ENCODE measurements around the gene LRRC8A. TPM values are rescaled to one million over a fixed set of nuclear protein-coding genes. Genes with fewer than 3 reads are reported as not detected.
"Not testable (repeated sequence)": the region's sequence is repeated elsewhere in the genome, so short reads cannot be mapped to it uniquely, and the experiment has no call there.

LRRC8A gene
- 13.8 and 19.1 TPM in 2 replicates for total RNA-seq (2014; rRNA removed; shearing (Covaris generic); ENCODE audit: low replicate concordance)

DNA sequence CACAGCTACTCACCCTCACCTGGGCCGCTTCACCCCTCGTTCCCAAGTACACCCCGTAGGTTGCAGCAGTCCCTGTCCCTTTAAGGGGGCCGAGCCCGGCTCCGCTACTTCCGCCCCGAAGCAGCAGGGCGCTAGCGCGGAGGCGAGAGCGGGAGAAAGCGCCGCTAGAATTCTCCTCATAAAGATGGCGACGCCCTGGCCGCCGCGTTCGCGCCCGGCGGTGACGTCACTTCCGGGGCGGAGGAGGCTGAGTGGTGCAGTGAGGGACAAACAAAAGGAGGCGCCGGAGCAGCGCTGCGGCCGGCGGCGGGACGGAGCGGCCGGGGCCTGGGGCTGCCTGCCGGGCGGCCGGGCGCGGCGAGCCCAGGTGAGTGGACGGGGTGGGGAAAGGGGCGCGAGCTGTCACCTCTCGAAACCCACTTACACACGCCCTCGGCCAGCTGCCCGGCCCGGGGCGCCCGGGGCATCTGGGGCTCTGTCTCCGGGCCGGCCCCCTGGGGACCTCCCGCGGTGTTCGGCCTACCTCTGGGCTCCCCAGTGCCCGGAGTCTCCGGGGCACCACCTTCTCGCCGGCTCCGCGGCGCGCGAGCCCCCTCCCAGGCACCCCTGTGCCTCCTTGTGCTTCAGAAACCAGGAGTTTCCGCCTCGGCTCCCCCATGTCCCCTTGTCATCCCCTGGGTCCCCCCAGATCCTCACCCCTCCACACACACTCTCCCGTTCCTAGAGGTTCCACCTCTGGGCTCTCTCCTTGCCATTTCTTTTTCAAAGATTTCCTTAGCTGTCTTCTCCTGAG lies at the start of gene LRRC8A, which contains the start of gene KYAT1:
Gene LRRC8A, plus strand, starts transcription at position 250 of the 793 bp plus-strand sequence. CDS start 25,032 bp downstream, outside the sequence.
Gene KYAT1, minus strand, starts transcription at position 67 of the 793 bp plus-strand sequence. CDS start 36,545 bp downstream, outside the sequence.
- no peaks in the 10 kb centered on the region for H3K9me3 ChIP-seq

DNA sequence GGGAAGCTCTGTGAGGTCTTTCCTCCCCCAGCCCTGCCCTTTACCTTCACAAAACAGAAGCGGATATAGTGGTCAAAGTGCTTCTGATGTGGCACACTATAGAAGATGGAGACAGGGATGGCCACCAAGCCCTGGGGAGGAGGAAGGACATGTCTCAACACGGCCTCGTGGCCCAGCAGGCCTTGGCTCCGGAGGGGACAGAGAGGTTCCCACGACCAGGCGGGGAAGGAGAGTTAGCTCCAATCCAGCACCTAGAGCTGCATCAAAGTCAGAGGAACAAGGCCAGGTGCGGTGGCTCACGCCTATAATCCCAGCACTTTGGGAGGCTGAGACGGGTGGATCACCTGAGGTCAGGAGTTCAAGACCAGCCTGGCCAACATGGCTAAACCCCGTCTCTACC lies 48.2 kb upstream of the LRRC8A start:
- Histone ChIP-seq H3K27me3 (no peaks in the 10 kb centered on the region), H3K36me3 (peaks cover 2% of the 10 kb centered on the region; the same call in 1 of the 2 replicates), H3K4me3 (no peak overlapping the region), H3K9me3 (no peaks in the 10 kb centered on the region)
- DNase-seq = no peak

More for the DNA sequence above, at the start of gene LRRC8A, which contains the start of gene KYAT1:
- Histone ChIP-seq H3K36me3 (peaks cover 11% of the 10 kb centered on the region), H3K27me3 (no peaks in the 10 kb centered on the region), H3K4me3 (peak within 1 kb of the TSS; percentile 86)
- DNase-seq = peak; percentile 97

DNA sequence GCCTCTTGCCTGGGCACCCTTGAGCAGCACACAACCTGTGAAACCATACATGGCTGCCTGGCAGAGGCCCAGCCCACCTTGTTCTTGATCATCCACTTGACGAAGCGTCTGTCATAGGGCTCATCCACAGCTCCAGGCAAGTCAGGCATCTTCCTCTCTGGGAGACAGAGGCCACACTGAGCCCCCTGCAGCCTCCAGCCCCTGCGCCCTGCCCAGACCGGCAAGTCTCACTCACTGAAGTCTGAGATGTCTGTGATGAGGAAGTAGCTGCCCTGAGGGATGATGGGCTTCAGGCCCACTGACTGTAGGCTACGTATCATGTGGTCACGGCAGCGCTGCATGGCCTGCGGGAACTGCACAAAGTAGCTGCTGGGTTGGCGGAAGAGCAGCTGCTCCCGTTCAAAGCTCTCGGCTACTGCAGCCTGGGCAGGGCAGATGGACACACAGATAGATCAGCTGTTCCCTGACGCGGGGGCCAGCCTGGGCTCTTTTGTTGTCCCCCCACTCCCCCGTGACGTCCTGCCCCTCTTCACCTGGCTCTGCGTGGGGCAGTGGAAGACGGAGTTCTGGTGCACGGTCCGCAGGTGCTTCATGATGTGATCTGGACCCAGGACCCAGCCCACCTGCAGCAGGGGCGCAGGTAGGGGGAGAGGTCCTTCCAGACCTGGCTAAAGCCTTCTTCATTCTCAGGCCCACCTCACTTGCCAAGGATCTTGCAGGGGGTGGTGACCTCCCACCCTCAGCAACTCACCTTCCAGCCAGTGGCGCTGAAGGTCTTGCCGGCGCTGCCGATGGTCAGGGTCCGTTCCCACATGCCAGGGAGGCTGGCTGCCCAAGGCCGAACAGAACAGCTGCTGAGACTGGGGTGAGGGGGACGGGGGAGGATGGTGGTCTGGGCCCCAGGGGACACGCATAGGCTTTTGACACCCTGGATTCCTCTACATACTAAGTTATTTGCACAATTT lies 46.4 kb upstream of the LRRC8A start:
- Histone ChIP-seq H3K9me3 (no peaks in the 10 kb centered on the region), H3K27me3 (no peaks in the 10 kb centered on the region), H3K36me3 (no peaks in the 10 kb centered on the region), H3K4me3 (no peak overlapping the region)
- DNase-seq = no peak

DNA sequence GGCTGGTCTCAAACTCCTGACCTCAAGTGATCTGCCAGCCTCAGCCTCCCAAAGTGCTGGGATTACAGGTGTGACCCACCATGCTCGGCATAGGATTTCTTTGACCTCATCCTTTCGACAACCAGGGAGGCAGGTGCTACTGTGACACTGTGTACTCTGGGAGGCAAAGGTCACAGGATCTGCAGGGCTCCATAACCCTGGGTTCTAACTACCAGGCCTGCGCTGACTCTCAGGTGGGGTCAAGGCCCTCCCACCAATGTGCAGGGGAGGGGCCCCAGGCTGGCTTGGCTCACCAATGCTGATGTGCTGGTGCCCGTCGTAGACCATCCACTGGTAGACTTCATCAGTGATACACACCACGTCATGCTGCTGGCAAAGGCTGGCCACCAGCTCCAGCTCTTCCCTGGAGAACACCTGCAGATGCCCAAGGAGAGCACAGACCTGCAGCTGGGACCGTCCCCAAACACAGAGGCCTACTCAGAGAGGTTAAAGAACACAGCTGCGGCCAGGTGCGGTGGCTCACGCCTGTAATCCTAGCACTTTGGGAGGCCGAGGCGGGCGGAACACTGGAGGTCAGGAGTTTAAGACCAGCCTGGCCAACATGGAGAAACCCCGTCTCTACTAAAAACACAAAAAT lies 45.3 kb upstream of the LRRC8A start:
- Histone ChIP-seq H3K4me3 (no peak overlapping the region), H3K9me3 (no peaks in the 10 kb centered on the region), H3K36me3 (no peaks in the 10 kb centered on the region), H3K27me3 (no peaks in the 10 kb centered on the region)
- no peak for DNase-seq

DNA sequence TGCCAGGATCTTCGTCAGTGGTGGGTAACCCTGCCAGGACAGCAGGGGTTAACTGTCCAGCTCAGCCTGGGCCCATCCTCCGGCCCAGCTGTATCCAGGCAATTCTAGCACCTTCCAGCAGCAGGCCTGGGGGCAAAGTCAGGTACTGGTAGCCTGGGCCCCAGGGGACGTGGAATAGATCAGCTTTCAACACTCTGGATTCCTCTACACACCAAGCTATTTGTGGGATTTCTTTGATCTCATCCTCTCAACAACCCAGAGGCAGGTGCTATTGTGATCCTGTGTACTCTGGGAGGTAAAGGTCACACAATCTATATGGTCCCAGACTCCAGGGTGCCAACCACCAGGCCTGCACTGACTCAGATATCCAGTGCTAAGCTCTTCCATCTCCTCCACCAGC lies 43.6 kb upstream of the LRRC8A start:
- DNase-seq = no peak
- Histone ChIP-seq H3K9me3 (no peaks in the 10 kb centered on the region), H3K27me3 (no peaks in the 10 kb centered on the region), H3K4me3 (no peak overlapping the region), H3K36me3 (no peaks in the 10 kb centered on the region)

DNA sequence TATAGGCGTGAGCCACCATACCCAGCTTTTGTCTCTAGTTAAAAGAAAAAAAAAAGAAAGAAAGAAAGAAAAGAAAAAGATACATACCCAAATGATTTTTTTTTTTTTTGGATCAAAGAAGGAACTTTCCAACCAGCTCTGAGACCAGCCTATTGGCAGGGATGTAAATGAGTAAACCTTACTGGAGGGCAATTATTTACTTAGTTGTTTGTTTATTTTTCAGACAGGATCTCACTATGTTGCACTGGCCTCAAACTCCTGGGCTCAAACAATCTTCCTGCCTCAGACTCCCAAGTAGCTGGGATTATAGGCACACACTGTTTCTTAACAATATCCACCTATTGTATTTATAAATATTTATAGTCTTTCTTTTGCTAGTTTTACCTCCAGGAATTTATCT lies 41.4 kb upstream of the LRRC8A start:
- Histone ChIP-seq H3K27me3 (no peaks in the 10 kb centered on the region), H3K4me3 (no peak overlapping the region), H3K9me3 (no peaks in the 10 kb centered on the region), H3K36me3 (no peaks in the 10 kb centered on the region)
- no peak for DNase-seq

DNA sequence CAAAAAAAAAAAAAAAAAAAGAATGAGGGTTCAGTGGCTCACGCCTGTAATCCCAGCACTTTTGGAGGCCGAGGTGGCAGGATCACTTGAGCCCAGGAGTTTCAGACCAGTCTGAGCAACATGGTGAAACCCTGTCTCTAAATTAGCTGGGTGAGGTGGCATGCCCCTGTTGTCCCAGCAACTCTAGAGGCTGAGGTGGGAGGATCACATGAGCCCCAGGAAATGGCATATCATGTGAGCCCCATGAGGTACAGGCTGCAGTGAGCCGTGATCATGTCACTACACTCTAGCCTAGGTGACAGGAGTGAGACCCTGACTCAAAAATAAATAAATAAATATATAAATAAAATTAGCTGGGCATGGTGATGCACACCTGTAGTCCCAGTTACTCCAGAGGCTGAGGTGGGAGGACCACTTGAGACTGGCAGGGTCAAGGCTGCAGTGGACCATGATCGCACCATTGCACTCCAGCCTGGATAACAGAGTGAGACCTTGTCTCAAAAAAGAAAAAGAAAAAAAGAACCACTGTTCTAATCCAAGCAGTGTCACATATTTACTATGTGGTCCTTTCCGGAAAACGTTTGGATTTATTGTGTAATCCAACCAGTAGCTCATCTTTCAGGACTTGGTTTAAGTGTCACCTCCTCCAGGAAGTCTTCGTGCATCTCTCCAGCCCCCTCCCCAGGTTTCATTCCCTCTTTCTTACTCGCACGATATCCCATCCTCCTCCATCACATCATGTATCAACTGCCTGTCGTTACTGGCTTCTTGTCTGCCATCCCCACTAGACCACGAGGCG lies 40.0 kb upstream of the LRRC8A start:
- no peak for DNase-seq
- no peaks in the 10 kb centered on the region for H3K36me3 ChIP-seq
- no peaks in the 10 kb centered on the region for H3K27me3 ChIP-seq
- no peaks in the 10 kb centered on the region for H3K9me3 ChIP-seq
- H3K4me3 ChIP-seq = no peak overlapping the region

DNA sequence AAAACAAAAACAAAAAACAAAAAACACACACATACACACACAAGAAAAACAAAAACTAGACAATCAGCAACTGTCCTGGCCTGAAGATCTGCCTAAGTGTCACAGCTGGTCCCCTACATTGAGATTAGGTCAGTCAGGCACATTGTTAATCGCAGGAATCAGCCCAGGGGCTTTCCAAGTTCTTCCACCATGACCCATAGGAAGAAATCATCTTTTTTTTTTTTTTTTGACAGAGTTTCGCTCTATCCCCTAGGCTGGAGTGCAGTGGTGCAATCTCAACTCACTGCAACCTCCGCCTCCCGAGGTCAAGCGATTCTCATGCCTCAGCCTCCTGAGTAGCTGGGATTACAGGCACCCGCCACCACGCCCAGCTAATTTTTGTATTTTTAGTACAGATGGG lies 38.8 kb upstream of the LRRC8A start:
- H3K4me3 ChIP-seq, H3K9me3 ChIP-seq, H3K36me3 ChIP-seq, DNase-seq, H3K27me3 ChIP-seq: not testable (repeated sequence)

DNA sequence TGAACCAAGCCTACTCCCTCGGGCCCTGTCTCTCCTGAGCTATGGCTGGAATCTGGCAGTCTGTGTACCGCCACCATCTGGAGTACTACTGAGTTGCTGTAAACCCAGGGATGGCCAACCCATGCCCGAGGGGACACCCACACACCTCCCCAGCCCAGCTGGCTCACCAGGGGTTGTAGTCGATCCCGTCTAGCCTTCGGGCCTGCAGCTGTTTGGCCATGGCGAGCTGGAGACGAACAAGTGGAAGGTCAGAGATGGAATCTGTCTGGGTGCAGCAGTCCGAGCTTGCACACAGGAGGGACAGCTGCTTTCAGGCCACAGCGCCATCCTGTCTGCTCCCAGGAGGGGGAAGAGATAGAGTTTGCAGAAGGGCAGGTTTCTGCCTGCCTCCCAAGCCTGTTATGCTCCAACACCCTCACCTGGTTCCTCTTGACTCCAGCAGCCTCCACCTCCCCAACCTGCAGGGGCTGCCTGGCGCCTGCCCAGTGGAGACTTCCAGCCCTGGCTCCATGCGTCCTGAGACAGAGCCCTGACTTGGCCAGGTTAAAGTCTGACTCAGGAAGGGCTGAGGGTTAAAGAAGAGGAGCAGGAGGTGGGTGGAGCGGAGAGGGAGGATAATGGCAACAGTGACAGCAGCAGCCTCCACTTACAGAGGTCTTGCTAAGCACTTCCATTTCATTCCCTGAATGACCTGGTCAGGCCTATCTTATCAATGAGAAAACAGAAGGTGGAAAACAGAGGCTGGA lies 36.6 kb upstream of the LRRC8A start:
- H3K4me3 ChIP-seq = no peak overlapping the region
- no peaks in the 10 kb centered on the region for H3K27me3 ChIP-seq
- DNase-seq = no peak
- no peaks in the 10 kb centered on the region for H3K36me3 ChIP-seq
- peaks cover 7% of the 10 kb centered on the region for H3K9me3 ChIP-seq

DNA sequence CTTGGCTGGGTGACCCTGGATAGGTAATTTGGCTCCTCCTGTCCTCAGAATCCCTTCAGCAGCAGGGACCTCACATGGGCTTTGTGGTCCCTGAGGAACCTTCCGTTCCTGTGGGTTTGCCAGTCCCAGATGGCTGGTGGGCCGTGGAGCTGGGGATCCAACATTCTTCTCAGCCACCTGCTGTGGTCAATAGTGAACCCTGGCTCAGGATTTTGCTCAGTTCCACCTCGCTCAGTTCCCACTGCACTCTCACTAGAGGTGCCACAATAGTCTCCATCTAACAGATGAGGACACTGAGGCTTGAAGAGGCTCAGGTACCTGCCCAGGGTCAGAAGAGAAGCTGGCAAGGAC lies 35.3 kb upstream of the LRRC8A start:
- H3K4me3 ChIP-seq = no peak overlapping the region
- DNase-seq = no peak
- H3K9me3 ChIP-seq = peaks cover 8% of the 10 kb centered on the region
- H3K36me3 ChIP-seq = no peaks in the 10 kb centered on the region
- no peaks in the 10 kb centered on the region for H3K27me3 ChIP-seq

DNA sequence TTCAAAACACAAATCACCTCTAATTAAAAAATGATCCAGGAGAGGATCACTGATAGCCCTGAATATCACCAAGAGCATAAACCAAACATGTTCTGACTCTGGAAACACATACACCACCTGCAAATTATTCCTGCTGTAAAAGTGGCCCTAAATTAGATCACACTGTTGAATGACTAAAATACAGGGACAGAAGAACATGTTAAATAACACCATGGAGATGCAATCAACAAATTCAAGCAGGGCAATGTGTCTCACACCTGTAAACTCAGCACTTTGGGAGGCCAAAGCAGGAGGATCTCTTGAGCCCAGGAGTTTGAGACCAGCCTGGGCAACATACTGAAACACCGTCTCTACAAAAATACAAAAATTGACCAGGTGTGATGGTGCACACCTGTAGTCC lies 34.1 kb upstream of the LRRC8A start:
- no peaks in the 10 kb centered on the region for H3K36me3 ChIP-seq
- peaks cover 8% of the 10 kb centered on the region for H3K9me3 ChIP-seq
- no peaks in the 10 kb centered on the region for H3K27me3 ChIP-seq
- DNase-seq = no peak
- H3K4me3 ChIP-seq = no peak overlapping the region

DNA sequence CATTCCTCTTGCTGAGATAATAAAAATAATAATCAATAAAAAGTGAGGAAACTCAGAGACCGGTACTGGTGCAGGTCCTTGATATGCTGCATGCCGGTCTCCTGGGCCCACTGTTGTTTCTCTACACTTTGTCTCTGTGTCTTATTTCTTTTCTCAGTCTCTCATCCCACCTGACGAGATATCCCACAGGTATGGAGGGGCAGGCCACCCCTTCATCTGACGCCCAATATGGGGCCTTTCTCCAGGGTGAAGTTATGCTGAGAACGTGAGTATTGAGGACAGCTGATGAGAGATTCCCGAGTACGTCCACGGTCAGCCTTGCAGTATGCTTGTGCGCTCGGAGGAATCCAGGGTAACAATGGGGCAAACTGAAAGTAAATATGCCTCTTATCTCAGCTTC lies 30.9 kb upstream of the LRRC8A start:
- H3K36me3 ChIP-seq, DNase-seq, H3K27me3 ChIP-seq, H3K4me3 ChIP-seq, H3K9me3 ChIP-seq: not testable (repeated sequence)

DNA sequence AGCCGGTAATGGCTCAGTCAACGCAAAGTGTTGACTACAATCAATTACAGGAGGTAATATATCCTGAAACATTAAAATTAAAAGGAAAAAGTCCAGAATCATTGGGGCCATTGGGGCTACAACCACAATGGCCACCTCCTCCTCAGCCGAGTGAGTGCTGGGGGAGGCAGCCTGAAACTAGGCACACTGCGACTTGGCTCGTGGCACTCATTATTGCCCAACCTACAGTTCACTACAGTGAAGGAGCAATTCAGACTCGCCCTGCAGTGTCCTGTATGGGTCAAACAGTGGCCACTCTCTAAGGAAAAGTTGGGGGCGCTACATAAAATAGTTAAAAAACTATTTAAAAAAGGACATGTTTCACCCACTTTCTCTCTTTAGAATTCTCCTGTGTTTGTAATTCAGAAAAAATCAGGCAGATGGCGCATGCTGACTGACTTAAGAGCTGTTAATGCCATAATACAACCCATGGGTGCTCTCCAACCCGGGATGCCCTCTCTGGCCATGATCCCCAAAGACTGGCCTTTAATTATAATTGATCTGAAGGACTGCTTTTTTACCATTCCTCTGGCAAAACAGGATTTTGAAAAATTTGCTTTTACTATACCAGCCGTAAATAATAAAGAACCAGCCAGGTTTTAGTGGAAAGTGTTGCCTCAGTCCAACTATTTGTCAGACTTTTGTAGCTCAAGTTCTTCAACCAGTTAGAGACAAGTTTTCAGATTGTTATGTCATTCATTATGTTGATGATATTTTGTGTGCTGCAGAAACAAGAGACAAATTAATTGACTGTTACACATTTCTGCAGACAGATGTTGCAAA lies 29.9 kb upstream of the LRRC8A start:
- not testable (repeated sequence) for H3K4me3 ChIP-seq, H3K9me3 ChIP-seq, H3K27me3 ChIP-seq, H3K36me3 ChIP-seq
- DNase-seq = peak; percentile 15

DNA sequence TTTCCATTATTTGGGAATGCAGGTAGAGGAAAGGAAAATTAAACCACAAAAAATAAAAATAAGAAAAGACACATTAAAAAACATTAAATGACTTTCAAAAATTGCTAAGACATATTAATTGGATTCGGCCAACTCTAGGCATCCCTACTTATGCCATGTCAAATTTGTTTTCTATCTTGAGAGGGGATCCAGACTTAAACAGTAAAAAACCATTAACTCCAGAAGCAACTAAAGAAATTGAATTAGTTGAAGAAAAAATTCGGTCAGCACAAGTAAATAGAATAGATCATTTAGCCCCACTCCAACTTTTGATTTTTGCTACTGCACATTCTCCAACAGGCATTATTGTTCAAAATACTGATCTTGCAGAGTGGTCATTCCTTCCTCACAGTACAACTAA lies 29.3 kb upstream of the LRRC8A start:
- H3K9me3 ChIP-seq, H3K36me3 ChIP-seq, DNase-seq, H3K27me3 ChIP-seq, H3K4me3 ChIP-seq: not testable (repeated sequence)

DNA sequence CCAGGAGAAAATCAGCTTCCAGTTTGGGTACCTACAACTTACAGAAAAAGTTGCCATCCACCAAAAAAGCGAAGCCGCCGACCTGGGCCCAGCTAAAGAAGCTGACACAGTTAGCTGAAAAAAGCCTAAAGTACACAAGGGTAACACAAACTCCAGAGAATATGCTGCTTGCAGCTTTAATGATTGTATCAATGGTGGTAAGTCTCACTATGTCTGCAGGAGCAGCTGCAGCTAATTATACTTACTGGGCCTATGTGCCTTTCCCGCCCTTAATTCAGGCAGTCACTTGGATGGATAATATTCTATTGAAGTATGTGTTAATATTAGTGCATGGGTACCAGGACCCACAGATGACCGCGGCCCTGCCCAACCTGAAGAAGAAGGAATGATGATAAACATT lies 27.5 kb upstream of the LRRC8A start:
- H3K9me3 ChIP-seq, H3K27me3 ChIP-seq, DNase-seq, H3K36me3 ChIP-seq, H3K4me3 ChIP-seq: not testable (repeated sequence)
